Inflammatory macrophage (primary cell): ENCODE data around the gene RNF4.
"Not testable (repeated sequence)": the region's sequence is repeated elsewhere in the genome, so short reads cannot be mapped to it uniquely, and the experiment has no call there.

Experiments used
- DNase-seq, 2 donors: peaks; one replicate each; pipeline ENCODE4 v3.0.0-alpha.2; 2020 to 2022
- total RNA-seq, 18 experiments: gene quantifications; one replicate each; lab custom pipeline; 2026; ENCODE audit warnings: mixed read lengths in 6 of 18, inconsistent platforms in 2 of 18; lab: John Stamatoyannopoulos, UW

Gene RNF4
- 45.6 to 87.0 (median 68.1) reads per million in 18 experiments for total RNA-seq

GRCh38 chr4:2468456-2469191 lies at the start of gene RNF4:
RNF4 (plus strand) TSS chr4:2469106; CDS start chr4:2490494, 21,388 bp downstream.
- DNase-seq: peak; percentile 98

GRCh38 chr4:2419814-2420213 lies 49.1 kb upstream of the RNF4 start:
- peak; percentile 61 to 67 for DNase-seq

- DNase-seq: no peak
Observed at GRCh38 chr4:2421928-2422327, 47.0 kb upstream of the RNF4 start.

GRCh38 chr4:2423066-2423465 lies 45.8 kb upstream of the RNF4 start:
- no peak for DNase-seq

- DNase-seq: no peak
Observed at GRCh38 chr4:2423695-2424094, 45.2 kb upstream of the RNF4 start.

- DNase-seq: no peak
Observed at GRCh38 chr4:2424581-2424980, 44.3 kb upstream of the RNF4 start.

GRCh38 chr4:2425386-2426068 lies 43.4 kb upstream of the RNF4 start:
- no peak for DNase-seq

- DNase-seq: no peak
Observed at GRCh38 chr4:2426069-2426397, 42.9 kb upstream of the RNF4 start.

- DNase-seq: no peak
Observed at GRCh38 chr4:2426711-2427275, 42.1 kb upstream of the RNF4 start.

GRCh38 chr4:2427383-2428334 lies 41.2 kb upstream of the RNF4 start:
- no peak for DNase-seq

- DNase-seq: no peak
Observed at GRCh38 chr4:2428496-2429213, 40.3 kb upstream of the RNF4 start.

GRCh38 chr4:2429945-2430757 lies 38.8 kb upstream of the RNF4 start:
- not testable (repeated sequence) for DNase-seq

- DNase-seq: no peak
Observed at GRCh38 chr4:2432004-2432403, 36.9 kb upstream of the RNF4 start.

- DNase-seq: no peak
Observed at GRCh38 chr4:2432991-2433530, 35.8 kb upstream of the RNF4 start.

GRCh38 chr4:2433609-2434350 lies 35.1 kb upstream of the RNF4 start:
- no peak for DNase-seq

- no peak for DNase-seq
Observed at GRCh38 chr4:2434420-2434819, 34.5 kb upstream of the RNF4 start.

GRCh38 chr4:2436301-2436700 lies 32.6 kb upstream of the RNF4 start:
- no peak for DNase-seq

GRCh38 chr4:2436761-2437474 lies 32.0 kb upstream of the RNF4 start:
- DNase-seq: no peak

GRCh38 chr4:2437475-2438215 lies 31.3 kb upstream of the RNF4 start:
- no peak for DNase-seq
